Stimulated activated CD8-positive, alpha-beta memory T cell treated with anti-CD3 and anti-CD28 coated beads, Interleukin-4, amount 100 ng/mL, for 4 hours (primary cell): ENCODE data around the gene PNPLA6.

Source experiments
- DNase-seq, 2 donors: peaks; one replicate each; pipeline ENCODE4 v3.0.0-alpha.2; 2020; ENCODE audit warnings: low read depth in 2 of 2, low spot score in 1 of 2

Gene PNPLA6

GRCh38 chr19:7535047-7535997, at the start of gene PNPLA6:
PNPLA6 (plus strand) TSS chr19:7535717; CDS start chr19:7535789, 72 bp downstream.
- peak; percentile 84 to 85 for DNase-seq

DNA sequence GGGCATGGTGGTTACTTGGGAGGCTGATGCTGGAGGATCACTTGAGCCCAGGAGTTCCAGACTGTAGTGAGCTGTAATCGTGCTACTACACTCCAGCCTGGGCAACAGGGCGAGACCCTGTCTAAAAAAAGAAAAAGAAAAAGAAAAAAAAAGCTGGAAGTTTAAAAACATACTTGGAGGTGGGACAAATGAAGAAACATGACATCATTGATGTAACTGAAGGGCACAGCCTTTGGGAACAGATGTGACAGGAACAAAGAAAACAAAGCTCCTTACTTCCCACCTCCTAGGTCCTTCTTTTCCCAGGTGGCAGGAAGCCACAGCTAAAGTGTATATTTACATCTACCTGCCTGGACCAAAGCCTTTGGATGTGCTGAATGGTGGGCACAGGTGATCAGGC, 48.6 kb upstream of the PNPLA6 start:
- no peak for DNase-seq

- peak; percentile 81 to 83 for DNase-seq
Observed at GRCh38 chr19:7488736-7489353, 46.7 kb upstream of the PNPLA6 start, which contains the start of gene PEX11G. PEX11G (minus strand) TSS chr19:7489035; CDS start chr19:7489010, 25 bp downstream.

GRCh38 chr19:7489609-7490044, 45.9 kb upstream of the PNPLA6 start:
- no peak for DNase-seq

DNA sequence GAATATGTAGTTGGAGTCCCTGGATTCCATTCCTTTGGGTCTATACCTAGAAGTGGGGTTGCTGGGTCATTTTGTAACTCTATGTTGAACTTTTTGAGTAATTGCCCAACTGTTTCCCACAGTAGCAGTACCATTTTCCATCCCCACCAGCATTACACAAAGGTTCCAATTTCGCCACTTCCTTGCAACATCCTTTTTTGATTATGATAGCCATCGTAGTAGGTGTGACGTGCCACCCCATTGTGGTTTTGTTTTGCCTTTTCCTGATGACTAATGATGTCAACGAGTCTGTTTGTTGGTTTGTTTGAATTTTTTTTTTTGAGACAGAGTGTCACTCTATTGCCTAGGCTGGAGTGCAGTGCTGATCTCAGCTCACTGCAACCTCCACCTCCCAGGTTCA, 43.4 kb upstream of the PNPLA6 start:
- no peak for DNase-seq

GRCh38 chr19:7492558-7492957, 43.0 kb upstream of the PNPLA6 start:
- DNase-seq = no peak

DNA sequence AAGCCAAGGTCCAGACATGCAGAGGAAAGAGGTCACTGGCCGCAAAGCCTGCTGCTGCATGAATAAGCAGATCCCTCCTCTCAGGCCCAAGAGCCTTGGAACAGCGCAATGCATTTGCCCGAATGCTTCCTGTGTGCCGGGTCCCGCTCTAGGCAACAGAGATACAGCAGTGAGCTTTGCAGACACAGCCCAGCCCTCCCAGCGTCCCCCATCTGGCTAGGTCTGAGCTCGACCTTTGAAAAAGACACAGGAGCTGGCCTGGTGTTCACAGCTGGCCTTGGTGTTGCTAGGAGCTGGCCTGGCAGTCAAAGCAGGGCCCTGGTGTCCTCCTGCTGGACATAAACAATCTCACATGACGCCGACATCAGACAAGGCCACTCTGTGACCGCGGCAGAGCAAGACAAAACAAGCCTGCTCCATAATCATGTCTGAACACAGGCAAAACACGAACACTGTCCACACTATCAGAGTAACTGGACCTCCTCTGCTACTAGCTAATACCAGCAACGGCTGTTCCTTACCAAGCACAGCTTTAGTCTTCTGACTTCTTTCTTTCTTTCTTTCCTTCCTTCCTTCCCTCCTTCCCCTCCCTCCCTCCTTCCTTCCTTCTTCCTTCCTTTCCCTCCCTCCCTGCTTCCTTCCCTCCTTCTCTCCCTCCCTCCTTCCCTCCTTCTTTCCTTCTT, 41.0 kb upstream of the PNPLA6 start:
- DNase-seq = no peak

DNA sequence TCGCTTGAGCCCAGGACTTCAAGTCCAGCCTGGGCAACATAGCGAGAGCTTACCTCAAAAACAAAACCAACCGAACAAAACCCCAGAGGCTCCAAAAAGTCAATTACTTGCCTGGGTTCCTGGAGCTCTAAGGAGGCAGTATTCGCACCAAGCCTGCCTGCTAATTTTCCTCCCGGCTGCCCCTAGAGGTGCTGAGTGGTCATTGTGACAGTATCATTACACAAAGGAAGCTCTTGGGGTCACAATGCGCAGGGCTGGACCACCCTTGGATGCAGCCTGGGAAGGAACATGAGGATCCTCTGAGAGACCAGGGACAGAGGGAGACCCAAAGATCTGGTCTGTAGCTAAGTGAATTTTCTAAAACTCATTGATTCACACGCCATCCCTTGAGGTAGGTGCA, 38.2 kb upstream of the PNPLA6 start:
- DNase-seq = no peak

DNA sequence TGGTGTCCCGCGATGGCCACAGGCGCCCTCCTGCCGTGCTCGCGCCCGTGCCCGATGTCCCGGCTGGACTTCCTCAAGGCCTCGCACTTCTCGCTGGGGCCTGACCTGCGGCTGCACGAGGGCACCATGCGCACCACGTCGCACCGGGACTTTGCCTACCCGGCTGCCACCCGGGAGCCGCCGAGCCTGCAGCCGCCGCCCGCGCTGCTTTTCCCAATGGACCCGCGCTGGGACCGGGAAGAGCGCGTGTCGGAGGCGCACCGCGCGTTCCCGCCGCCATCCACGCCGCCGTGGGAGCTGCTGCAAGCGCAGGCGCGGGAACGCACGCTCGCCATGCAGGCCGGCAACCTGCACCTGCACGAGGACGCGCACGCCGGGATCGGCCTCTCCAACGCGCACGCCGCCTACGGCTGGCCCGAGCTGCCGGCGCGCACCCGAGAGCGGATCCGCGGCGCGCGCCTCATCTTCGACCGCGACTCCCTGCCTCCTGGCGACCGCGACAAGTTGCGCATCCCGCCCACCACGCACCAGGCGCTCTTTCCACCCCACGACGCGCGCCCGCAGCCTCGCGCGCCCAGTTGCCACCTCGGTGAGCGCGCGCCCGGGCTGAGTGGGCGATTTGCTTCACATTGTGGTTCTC, 34.6 kb upstream of the PNPLA6 start:
- DNase-seq = no peak

DNA sequence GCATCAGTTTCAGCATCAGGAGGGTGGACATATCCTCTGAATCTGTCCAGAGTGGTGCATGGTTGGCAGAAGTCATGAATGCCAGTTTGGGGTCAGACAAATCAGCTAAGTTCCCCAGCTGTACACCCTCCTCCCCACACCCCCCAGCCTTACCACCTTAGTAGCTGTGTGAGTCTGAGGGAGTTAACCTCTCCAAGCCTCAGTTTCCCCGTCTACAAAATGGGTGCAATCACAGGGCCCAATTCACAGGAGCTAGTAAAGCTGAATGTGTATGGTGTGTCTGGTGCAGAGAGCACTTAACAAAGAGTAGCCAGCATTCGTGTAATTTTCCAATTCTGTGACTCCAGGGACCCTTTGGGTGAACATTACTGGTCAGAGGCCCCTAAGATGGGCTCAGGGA, 33.0 kb upstream of the PNPLA6 start:
- no peak for DNase-seq

DNA sequence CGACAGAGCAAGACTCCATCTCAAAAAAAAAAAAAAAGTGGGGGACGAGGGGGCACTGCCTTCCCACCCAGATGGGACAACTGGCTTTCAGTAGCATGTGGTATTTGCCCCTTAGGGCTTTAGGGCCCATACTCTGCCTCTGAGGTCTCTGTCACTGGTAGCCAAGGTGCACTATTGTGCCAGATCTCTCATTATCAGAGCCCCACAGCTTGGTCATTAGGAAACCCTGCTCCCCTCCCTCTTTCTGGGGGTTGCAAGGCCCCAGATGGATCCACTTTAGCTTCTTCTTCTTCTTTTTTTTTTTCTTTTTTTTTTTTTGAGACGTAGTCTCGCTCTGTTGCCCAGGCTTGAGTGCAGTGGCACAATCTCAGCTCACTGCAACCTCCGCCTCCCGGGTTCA, 30.8 kb upstream of the PNPLA6 start:
- DNase-seq = no peak

- no peak for DNase-seq
Observed at GRCh38 chr19:7505288-7505681, 30.2 kb upstream of the PNPLA6 start.

- DNase-seq = no peak
Observed at GRCh38 chr19:7505682-7506384, 29.7 kb upstream of the PNPLA6 start.

DNA sequence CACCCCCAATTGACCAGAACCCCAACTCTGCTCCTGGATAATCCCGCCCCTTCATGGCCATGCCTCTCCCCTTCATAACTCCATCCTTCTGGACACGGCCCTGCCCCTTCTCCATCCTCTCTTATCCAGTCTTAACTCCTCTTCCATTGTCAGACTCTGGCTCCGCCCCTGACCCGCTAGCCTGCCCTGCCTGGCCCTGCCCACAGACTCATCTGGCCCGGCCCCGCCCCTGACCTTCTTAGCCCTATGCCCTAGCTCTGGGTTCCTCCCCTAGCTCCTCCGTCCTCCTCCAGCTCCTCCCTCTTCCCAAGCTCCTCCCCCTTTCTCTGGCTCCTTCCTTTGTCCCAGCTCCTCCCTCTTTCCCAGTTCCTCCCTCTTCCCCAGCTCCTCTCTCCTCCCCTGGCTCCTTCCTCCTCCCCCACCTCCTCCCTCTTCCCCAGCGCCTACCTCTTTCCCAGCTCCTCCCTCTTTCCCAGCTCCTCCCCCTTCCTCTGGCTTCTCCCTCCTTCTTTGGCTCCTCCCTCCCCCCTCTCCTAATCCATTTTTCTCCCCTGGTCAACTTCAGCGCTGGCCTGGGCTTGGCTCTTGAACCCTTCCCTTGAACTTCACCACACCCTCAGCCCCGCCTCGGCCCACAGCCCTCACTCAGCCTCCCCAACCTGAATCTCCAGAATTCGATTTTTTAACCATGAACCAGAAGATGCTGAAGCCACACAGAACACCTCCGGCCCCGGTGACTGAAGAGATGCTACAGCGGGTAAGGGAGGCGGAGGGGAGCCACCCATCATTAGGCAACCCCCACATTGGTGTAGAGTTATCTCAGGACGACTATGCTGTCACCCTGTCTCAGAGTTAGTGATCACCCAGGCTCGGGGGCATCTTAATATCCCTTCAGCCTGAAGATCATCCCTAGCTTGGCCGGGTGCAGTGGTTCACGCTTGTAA, 28.9 kb upstream of the PNPLA6 start:
- DNase-seq = no peak

GRCh38 chr19:7507884-7508283, 27.6 kb upstream of the PNPLA6 start:
- no peak for DNase-seq

DNA sequence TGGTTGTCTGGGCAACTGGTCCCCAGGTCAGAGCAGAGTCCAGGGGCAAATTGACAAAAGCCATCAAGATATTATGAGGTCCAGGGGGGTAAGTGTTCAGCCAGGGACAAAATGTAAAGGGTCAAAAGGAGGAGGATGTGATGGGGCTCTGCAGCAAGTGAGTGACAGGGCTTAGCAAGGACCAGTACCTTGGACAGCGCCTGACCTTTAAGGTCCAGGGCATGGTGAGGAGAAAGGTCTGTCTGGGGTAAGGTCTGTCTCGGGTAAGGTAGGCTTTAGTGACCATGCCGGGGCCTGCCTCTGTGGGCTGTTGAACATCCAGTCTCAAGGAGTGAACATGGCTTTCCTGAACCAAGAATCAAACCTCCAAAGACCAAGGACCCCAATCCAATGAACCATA, 25.9 kb upstream of the PNPLA6 start:
- DNase-seq = no peak

DNA sequence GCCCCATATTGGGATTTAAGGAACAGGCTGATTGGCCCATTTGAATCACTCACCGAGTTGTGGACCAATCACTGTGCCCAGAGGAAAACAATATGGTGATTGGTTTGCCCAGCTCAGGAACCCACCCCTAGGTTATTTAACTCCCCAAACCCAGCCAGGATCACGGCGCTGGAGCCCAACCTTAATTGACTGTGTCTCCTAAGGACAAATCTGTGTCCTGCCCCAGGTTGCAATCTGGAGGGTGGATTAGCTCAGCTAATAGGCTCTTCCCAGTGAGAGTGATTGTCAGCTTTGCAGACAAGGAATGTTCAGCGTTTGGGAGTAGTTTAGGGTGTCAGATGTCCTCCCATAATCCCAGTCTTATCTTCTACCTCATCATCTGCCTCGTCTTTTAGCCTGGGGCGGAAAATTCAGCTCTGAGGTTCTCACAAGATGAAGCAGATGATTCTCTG, 23.1 kb upstream of the PNPLA6 start:
- no peak for DNase-seq

GRCh38 chr19:7513809-7514642, 21.5 kb upstream of the PNPLA6 start:
- no peak for DNase-seq
